ENCODE results near the gene RNF5.

RNF5 gene

DNA sequence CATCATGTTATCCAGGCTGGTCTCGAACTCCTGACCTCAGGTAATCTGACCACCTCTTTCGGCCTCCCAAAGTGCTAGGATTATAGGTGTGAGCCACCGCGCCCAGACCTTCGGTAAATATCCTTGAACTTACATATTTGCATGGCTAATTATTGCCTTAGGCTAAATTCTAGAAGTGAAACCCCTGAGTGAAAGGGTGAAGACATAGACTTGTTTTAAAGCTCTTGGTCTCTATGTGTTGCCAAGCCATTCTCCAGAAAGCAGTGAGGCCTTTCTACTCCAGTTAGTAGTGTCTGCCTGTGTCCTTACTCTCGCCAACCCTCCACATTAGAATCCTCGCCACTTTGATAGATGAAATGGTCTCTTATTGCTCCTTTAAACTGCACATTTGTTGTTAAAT lies 48.2 kb downstream of the RNF5 start:
- Histone ChIP-seq H3K9me3 (ENCODE audit: control insufficient read depth, insufficient read depth, low read length) (no peaks in the 10 kb centered on the region), H3K27me3 (ENCODE audit: control insufficient read depth, insufficient read depth, low read length) (no peaks in the 10 kb centered on the region), H3K36me3 (ENCODE audit: control insufficient read depth, insufficient read depth, low read length) (no peaks in the 10 kb centered on the region), H3K27ac (ENCODE audit: low read length) (no peak overlapping the region), H3K4me1 (ENCODE audit: control insufficient read depth, insufficient read depth, low read length) (no peaks in the 10 kb centered on the region), H3K4me3 (ENCODE audit: low read length) (no peak overlapping the region)
- DNase-seq (ENCODE audit: low read depth, low spot score): no peak
- WGBS (ENCODE audit: insufficient coverage, insufficient read length): no CpG with 5 or more reads among the region's 7 CpGs

Measured in iPS DF 6.9 (cell line).